Smooth muscle cell (in vitro differentiated cells): ENCODE results near the gene LCA5. TPM values are rescaled to one million over a fixed set of nuclear protein-coding genes. Genes with fewer than 3 reads are reported as not detected.

Source experiments
- DNase-seq: peaks from one replicate; lab custom pipeline; 2025; ENCODE audit not compliant: unreplicated experiment; lab: John Stamatoyannopoulos, UW
- H2AFZ ChIP-seq: fragments of 200-600 bp; sonication (generic); 2 replicates; pipeline ENCODE4 v1.6.0; 2016; ENCODE audit warnings: antibody characterized with exemption, low read depth, mild to moderate bottlenecking
- H3F3A ChIP-seq: fragments of 200-600 bp; sonication (generic); 2 replicates; pipeline ENCODE4 v1.6.0; 2017; ENCODE audit warnings: antibody characterized with exemption, low read depth
- H3K27ac ChIP-seq: fragments of 200-600 bp; sonication (generic); 2 replicates; pipeline ENCODE4 v1.5.1; 2016; ENCODE audit warnings: low read depth, mild to moderate bottlenecking
- H3K27me3 ChIP-seq: fragments of 200-600 bp; sonication (generic); 2 replicates; pipeline ENCODE4 v1.6.1; 2016; ENCODE audit warnings: low read depth, mild to moderate bottlenecking
- H3K36me3 ChIP-seq: fragments of 200-600 bp; sonication (generic); 2 replicates; pipeline ENCODE4 v1.5.1; 2016; ENCODE audit warnings: low read depth
- H3K4me1 ChIP-seq: fragments of 200-600 bp; sonication (generic); 2 replicates; pipeline ENCODE4 v1.5.1; 2016; ENCODE audit warnings: low read depth
- H3K4me2 ChIP-seq: fragments of 200-600 bp; sonication (generic); 2 replicates; pipeline ENCODE4 v1.6.0; 2016; ENCODE audit warnings: mild to moderate bottlenecking
- H3K4me3 ChIP-seq: fragments of 200-600 bp; sonication (generic); 2 replicates; pipeline ENCODE4 v1.5.1; 2016; ENCODE audit warnings: mild to moderate bottlenecking
- H3K79me2 ChIP-seq: fragments of 200-600 bp; sonication (generic); 2 replicates; pipeline ENCODE4 v1.6.0; 2016; ENCODE audit warnings: low read depth, mild to moderate bottlenecking
- H3K9ac ChIP-seq: fragments of 200-600 bp; sonication (generic); 2 replicates; pipeline ENCODE4 v1.6.0; 2016; ENCODE audit warnings: low read depth
- H3K9me3 ChIP-seq: fragments of 200-600 bp; sonication (generic); replicated peaks from 2 replicates; pipeline ENCODE4 v1.5.1; 2016; ENCODE audit warnings: low read depth
- H4K20me1 ChIP-seq: fragments of 200-600 bp; sonication (generic); 2 replicates; pipeline ENCODE4 v1.6.0; 2016; ENCODE audit warnings: low read depth
- WGBS: methylation state at CpG from one replicate; pipeline ENCODE4 v1.1.7; 2016; ENCODE audit warnings: low lambda C conversion rate; 5-methylcytosine and 5-hydroxymethylcytosine counted together
- polyA plus RNA-seq: library from polyadenylated mRNA; unstranded; fragments of >200 nt; fragmentation: Nextera tagmentation; extraction: Ambion mirVana; gene quantifications from 2 replicates; pipeline ENCODE4 v1.2.1, GENCODE V29; 2016
- total RNA-seq: library from RNA; depleted of rRNA; stranded (reverse); fragments of >200 nt; gene quantifications from 2 replicates; pipeline ENCODE4 v1.2.3, GENCODE V29; 2014
- TF ChIP-seq, protein P1 (sequence below): fragments of 200-600 bp; sonication (generic); IDR thresholded peaks from 2 replicates; pipeline ENCODE4 v1.5.1; 2017; ENCODE audit warnings: borderline replicate concordance, mild to moderate bottlenecking, antibody characterized with exemption; ENCODE audit not compliant: insufficient read depth, poor library complexity, severe bottlenecking

Gene LCA5
- total and polyA plus RNA-seq, 2 experiments from 2014 or later, result 3.0 to 8.9 TPM

DNA sequence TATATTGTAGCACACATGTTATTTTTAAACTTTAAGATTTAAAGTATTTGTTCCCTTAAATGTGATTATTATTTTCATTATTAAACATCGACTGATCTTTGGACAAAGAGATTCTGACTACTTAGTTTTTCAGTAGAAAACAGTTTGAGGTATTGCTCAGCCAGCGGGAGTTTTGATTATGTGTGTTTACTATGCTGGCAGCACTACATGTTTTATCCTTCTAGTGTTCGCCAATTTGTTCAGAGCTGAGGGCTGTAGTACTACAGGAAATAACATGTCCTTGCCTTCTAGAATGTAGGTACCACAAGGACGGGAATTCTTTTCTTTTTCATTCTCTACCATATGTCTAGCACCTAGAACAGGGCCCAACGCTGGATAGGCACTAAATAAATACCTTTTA, 11.1 kb upstream of the LCA5 start:
- H3K4me3 ChIP-seq, result no peak overlapping the region
- 98% methylated on average over 5 of the region's 5 CpGs for WGBS
- no peaks in the 10 kb centered on the region for H3K9me3 ChIP-seq

DNA sequence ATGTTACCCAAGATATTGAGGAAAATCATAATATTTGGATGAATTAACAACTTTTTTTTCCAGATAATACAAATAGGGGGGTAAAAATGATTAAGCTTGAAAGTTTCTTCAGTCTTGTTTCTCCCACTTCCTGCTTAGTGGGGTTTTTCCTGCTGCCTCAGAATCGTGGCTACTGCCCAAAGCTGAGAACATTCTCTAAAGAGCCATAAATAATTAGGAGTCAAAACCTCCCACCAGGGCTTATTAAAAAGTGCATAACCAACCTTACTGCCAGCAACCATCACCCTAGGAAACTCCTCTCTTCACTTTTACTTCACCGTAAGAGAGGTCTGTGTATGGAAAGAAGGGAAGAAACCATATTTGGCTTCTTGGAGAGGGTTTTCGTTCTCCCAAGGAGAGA, 9.0 kb upstream of the LCA5 start:
- H3K4me2 ChIP-seq, result no peak overlapping the region
- H3K79me2 ChIP-seq, result no peaks in the 10 kb centered on the region
- H3F3A ChIP-seq, result peaks cover 13% of the 10 kb centered on the region
- H3K27ac ChIP-seq, result peak overlapping the region; percentile 94
- H2AFZ ChIP-seq, result no peak overlapping the region
- no peak overlapping the region for H3K9ac ChIP-seq
- no peaks in the 10 kb centered on the region for H3K9me3 ChIP-seq
- H3K4me1 ChIP-seq, result peaks cover 15% of the 10 kb centered on the region
- no peaks in the 10 kb centered on the region for H3K27me3 ChIP-seq
- TF ChIP-seq, protein P1, sequence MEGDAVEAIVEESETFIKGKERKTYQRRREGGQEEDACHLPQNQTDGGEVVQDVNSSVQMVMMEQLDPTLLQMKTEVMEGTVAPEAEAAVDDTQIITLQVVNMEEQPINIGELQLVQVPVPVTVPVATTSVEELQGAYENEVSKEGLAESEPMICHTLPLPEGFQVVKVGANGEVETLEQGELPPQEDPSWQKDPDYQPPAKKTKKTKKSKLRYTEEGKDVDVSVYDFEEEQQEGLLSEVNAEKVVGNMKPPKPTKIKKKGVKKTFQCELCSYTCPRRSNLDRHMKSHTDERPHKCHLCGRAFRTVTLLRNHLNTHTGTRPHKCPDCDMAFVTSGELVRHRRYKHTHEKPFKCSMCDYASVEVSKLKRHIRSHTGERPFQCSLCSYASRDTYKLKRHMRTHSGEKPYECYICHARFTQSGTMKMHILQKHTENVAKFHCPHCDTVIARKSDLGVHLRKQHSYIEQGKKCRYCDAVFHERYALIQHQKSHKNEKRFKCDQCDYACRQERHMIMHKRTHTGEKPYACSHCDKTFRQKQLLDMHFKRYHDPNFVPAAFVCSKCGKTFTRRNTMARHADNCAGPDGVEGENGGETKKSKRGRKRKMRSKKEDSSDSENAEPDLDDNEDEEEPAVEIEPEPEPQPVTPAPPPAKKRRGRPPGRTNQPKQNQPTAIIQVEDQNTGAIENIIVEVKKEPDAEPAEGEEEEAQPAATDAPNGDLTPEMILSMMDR, result no peak
- no peak overlapping the region for H3K4me3 ChIP-seq
- no peaks in the 10 kb centered on the region for H4K20me1 ChIP-seq
- no peak for DNase-seq
- no peaks in the 10 kb centered on the region for H3K36me3 ChIP-seq
- WGBS, result 72% methylated on average over 3 of the region's 3 CpGs

More for the DNA sequence above, 11.1 kb upstream of the LCA5 start:
- Histone ChIP-seq H3K9ac (no peak overlapping the region), H3K4me2 (no peak overlapping the region), H4K20me1 (no peaks in the 10 kb centered on the region), H3K27ac (no peak overlapping the region), H2AFZ (no peak overlapping the region), H3K27me3 (no peaks in the 10 kb centered on the region), H3F3A (peaks cover 13% of the 10 kb centered on the region), H3K4me1 (peaks cover 15% of the 10 kb centered on the region), H3K79me2 (no peaks in the 10 kb centered on the region), H3K36me3 (no peaks in the 10 kb centered on the region)
- DNase-seq, result no peak
- TF ChIP-seq, protein P1, result no peak

DNA sequence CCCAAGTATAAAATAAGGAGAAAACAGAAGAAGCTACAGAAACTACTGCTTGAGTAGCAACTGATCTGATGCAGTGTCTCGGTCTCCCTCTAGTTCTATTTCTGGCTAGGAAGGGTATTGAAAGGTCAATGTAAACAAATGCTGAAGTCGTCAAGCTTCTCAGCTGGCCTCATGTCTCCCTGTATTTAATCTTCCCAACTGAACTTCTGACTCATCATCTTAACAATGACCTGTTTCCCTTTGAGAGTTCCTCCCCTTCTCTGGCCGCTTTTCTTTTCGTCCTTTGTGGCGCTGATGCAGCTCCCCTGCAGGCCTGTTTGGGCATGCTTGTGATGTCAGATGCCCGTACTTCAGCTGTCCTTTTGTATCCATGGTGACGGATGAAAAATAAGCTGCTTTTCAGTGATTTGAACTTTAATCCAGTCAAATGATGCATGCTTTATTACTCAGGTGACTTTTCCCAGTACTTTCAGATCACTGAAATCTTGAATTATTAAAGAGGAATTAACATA, 7.8 kb upstream of the LCA5 start:
- TF ChIP-seq, protein P1, result peak; percentile 21
- Histone ChIP-seq H3K4me3 (peak overlapping the region; percentile 30), H3F3A (peaks cover 13% of the 10 kb centered on the region), H3K4me1 (peaks cover 15% of the 10 kb centered on the region), H2AFZ (no peak overlapping the region), H3K9ac (peak overlapping the region; percentile 90), H3K36me3 (no peaks in the 10 kb centered on the region), H4K20me1 (no peaks in the 10 kb centered on the region), H3K4me2 (peak overlapping the region; percentile 77), H3K27me3 (no peaks in the 10 kb centered on the region), H3K9me3 (no peaks in the 10 kb centered on the region), H3K79me2 (peaks cover under 1% of the 10 kb centered on the region), H3K27ac (peak overlapping the region; percentile 94)
- peak; percentile 3 for DNase-seq
- WGBS, result 8% methylated on average over 7 of the region's 7 CpGs

DNA sequence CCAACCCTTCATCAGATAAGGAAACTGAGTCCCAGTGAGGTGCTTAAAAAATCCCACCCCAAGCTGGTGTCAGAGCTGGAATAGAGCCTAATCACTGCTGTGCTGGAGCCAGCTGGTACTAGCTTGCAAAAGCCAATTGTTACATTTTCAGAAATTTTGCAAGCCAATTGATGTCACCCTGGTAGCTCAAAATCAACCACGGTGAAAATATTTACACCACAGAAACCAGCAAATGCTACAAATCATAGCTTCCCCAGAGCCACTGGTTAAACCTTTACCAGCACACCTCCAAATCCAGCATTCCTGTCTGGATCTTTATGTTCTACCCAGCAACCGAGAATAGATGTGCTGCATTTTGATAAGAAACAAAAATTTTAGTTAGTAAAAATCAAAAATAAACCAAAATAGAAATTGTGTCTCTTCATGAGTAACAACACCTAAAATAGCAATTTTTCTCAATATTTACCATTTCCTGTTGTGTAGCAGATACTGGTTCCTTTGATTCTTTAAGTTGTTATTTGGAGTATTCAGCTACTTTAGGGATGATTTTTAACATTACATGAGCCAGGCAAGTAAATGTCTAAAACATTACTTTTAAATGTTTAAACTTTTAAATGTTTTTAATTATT, 7.2 kb upstream of the LCA5 start:
- H2AFZ ChIP-seq, result no peak overlapping the region
- H3K9ac ChIP-seq, result peak overlapping the region; percentile 83
- H3K4me3 ChIP-seq, result peak overlapping the region; percentile 30

More for the DNA sequence above, 7.2 kb upstream of the LCA5 start:
- peak overlapping the region; percentile 94 for H3K27ac ChIP-seq
- H3K4me2 ChIP-seq, result peak overlapping the region; percentile 77
- H3K79me2 ChIP-seq, result peaks cover 6% of the 10 kb centered on the region
- peaks cover 15% of the 10 kb centered on the region for H3K4me1 ChIP-seq
- DNase-seq, result no peak
- H3K9me3 ChIP-seq, result no peaks in the 10 kb centered on the region
- H3K27me3 ChIP-seq, result no peaks in the 10 kb centered on the region
- WGBS, result 45% methylated on average over 2 of the region's 2 CpGs
- H3F3A ChIP-seq, result peaks cover 13% of the 10 kb centered on the region
- TF ChIP-seq, protein P1, result no peak
- H4K20me1 ChIP-seq, result no peaks in the 10 kb centered on the region
- no peaks in the 10 kb centered on the region for H3K36me3 ChIP-seq
